HG02840 (cell line): ENCODE measurements around the gene KLF6.

Experiments
- ATAC-seq: cut with Tn5 transposase; IDR thresholded peaks from one replicate; pipeline ENCODE4 v1.9.1; 2021; ENCODE audit warnings: mild to moderate bottlenecking, moderate library complexity, moderate number of reproducible peaks; ENCODE audit not compliant: unreplicated experiment, low FRiP score

Gene KLF6

GRCh38 chr10:3759397-3759796 is 25.6 kb downstream of the KLF6 start:
- ATAC-seq, result no peak

GRCh38 chr10:3758491-3758970 is 26.5 kb downstream of the KLF6 start:
- no peak for ATAC-seq

GRCh38 chr10:3757638-3758490 is 27.1 kb downstream of the KLF6 start:
- ATAC-seq, result peak; percentile 82

- ATAC-seq, result peak; percentile 6
Measured at GRCh38 chr10:3757250-3757637, 27.8 kb downstream of the KLF6 start.

GRCh38 chr10:3756360-3756740 is 28.7 kb downstream of the KLF6 start:
- ATAC-seq, result no peak

GRCh38 chr10:3755440-3756359 is 29.3 kb downstream of the KLF6 start:
- ATAC-seq, result no peak

- no peak for ATAC-seq
Measured at GRCh38 chr10:3754727-3755439, 30.1 kb downstream of the KLF6 start.

GRCh38 chr10:3750854-3751253 is 34.2 kb downstream of the KLF6 start:
- ATAC-seq, result no peak

- no peak for ATAC-seq
Measured at GRCh38 chr10:3750006-3750816, 34.8 kb downstream of the KLF6 start.

GRCh38 chr10:3749600-3749999 is 35.4 kb downstream of the KLF6 start:
- peak; percentile 51 for ATAC-seq

GRCh38 chr10:3749011-3749410 is 36.0 kb downstream of the KLF6 start:
- no peak for ATAC-seq

GRCh38 chr10:3748484-3748883 is 36.5 kb downstream of the KLF6 start:
- ATAC-seq, result no peak

- ATAC-seq, result no peak
Measured at GRCh38 chr10:3747984-3748383, 37.0 kb downstream of the KLF6 start.

- no peak for ATAC-seq
Measured at GRCh38 chr10:3747248-3747960, 37.6 kb downstream of the KLF6 start.

GRCh38 chr10:3746634-3747033 is 38.4 kb downstream of the KLF6 start:
- ATAC-seq, result no peak

- no peak for ATAC-seq
Measured at GRCh38 chr10:3745521-3745920, 39.5 kb downstream of the KLF6 start.

- ATAC-seq, result no peak
Measured at GRCh38 chr10:3741688-3742461, 43.1 kb downstream of the KLF6 start.

- peak; percentile 52 for ATAC-seq
Measured at GRCh38 chr10:3740157-3740871, 44.7 kb downstream of the KLF6 start.
